Dendritic cell treated with granulocyte-macrophage colony-stimulating factor and Interleukin-4, amounts not matched to agents 40 ng/mL and 50 ng/mL, for 4 days (primary cell): Measurements from ENCODE around the gene ARHGAP21.

Source experiments
- H3K27ac Mint-ChIP-seq: one replicate; pipeline ENCODE4 v1.8.0; 2022; ENCODE audit warnings: mild to moderate bottlenecking, mixed read lengths
- H3K27me3 Mint-ChIP-seq: one replicate; pipeline ENCODE4 v1.8.0; 2022; ENCODE audit warnings: mild to moderate bottlenecking, mixed read lengths
- H3K36me3 Mint-ChIP-seq: one replicate; pipeline ENCODE4 v1.8.0; 2022; ENCODE audit warnings: low read depth, mixed read lengths
- H3K4me1 Mint-ChIP-seq: one replicate; pipeline ENCODE4 v1.8.0; 2022; ENCODE audit warnings: low read depth, mixed read lengths
- H3K4me3 Mint-ChIP-seq: one replicate; pipeline ENCODE4 v1.8.0; 2022; ENCODE audit warnings: mild to moderate bottlenecking, moderate library complexity, mixed read lengths
- H3K9me3 Mint-ChIP-seq: one replicate; pipeline ENCODE4 v1.8.0; 2022; ENCODE audit warnings: mixed read lengths
- intact Hi-C: fragments of 100-400 bp; cut with micrococcal nuclease; formaldehyde crosslinking; loops from one replicate; pipeline ENCODE4 v1.15.0; 2022

The ARHGAP21 gene

GRCh38 chr10:24556126-24556749 lies 167.4 kb downstream of the ARHGAP21 start:
- peaks cover 8% of the 10 kb centered on the region for H3K9me3 Mint-ChIP-seq
- intact Hi-C loops, result no loop called here
- H3K4me3 Mint-ChIP-seq, result no peak overlapping the region

GRCh38 chr10:24554036-24554435 lies 169.7 kb downstream of the ARHGAP21 start:
- Mint-ChIP-seq H3K4me3 (no peak overlapping the region), H3K36me3 (no peaks in the 10 kb centered on the region), H3K27ac (no peak overlapping the region), H3K4me1 (peaks cover 9% of the 10 kb centered on the region), H3K9me3 (peaks cover 8% of the 10 kb centered on the region), H3K27me3 (no peaks in the 10 kb centered on the region)
- intact Hi-C loops, result no loop called here

More at GRCh38 chr10:24556126-24556749, 167.4 kb downstream of the ARHGAP21 start:
- Mint-ChIP-seq H3K36me3 (no peaks in the 10 kb centered on the region), H3K27me3 (no peaks in the 10 kb centered on the region), H3K4me1 (peaks cover 9% of the 10 kb centered on the region), H3K27ac (no peak overlapping the region)

- Mint-ChIP-seq H3K4me3 (no peak overlapping the region), H3K27ac (no peak overlapping the region), H3K36me3 (no peaks in the 10 kb centered on the region), H3K4me1 (peaks cover 7% of the 10 kb centered on the region), H3K9me3 (peaks cover 8% of the 10 kb centered on the region), H3K27me3 (no peaks in the 10 kb centered on the region)
- intact Hi-C loops, result no loop called here
These were observed 170.6 kb downstream of the ARHGAP21 start for GRCh38 chr10:24553051-24553612.

GRCh38 chr10:24552346-24553016 lies 171.2 kb downstream of the ARHGAP21 start:
- no peaks in the 10 kb centered on the region for H3K27me3 Mint-ChIP-seq
- peaks cover 8% of the 10 kb centered on the region for H3K9me3 Mint-ChIP-seq
- peaks cover 5% of the 10 kb centered on the region for H3K4me1 Mint-ChIP-seq
- no peak overlapping the region for H3K4me3 Mint-ChIP-seq
- no peak overlapping the region for H3K27ac Mint-ChIP-seq
- intact Hi-C loops, result no loop called here
- H3K36me3 Mint-ChIP-seq, result no peaks in the 10 kb centered on the region

GRCh38 chr10:24551161-24551560 lies 172.5 kb downstream of the ARHGAP21 start:
- H3K4me1 Mint-ChIP-seq, result no peaks in the 10 kb centered on the region
- no peak overlapping the region for H3K27ac Mint-ChIP-seq
- no peaks in the 10 kb centered on the region for H3K27me3 Mint-ChIP-seq
- H3K36me3 Mint-ChIP-seq, result no peaks in the 10 kb centered on the region
- H3K9me3 Mint-ChIP-seq, result peaks cover 8% of the 10 kb centered on the region
- intact Hi-C loops, result no loop called here
- no peak overlapping the region for H3K4me3 Mint-ChIP-seq

- Mint-ChIP-seq H3K4me1 (no peaks in the 10 kb centered on the region), H3K36me3 (no peaks in the 10 kb centered on the region), H3K4me3 (no peak overlapping the region), H3K27ac (no peak overlapping the region), H3K27me3 (no peaks in the 10 kb centered on the region), H3K9me3 (peaks cover 3% of the 10 kb centered on the region)
- intact Hi-C loops, result no loop called here
These were observed 173.0 kb downstream of the ARHGAP21 start for GRCh38 chr10:24550680-24551079.

- no peak overlapping the region for H3K4me3 Mint-ChIP-seq
- H3K27me3 Mint-ChIP-seq, result no peaks in the 10 kb centered on the region
- no peaks in the 10 kb centered on the region for H3K9me3 Mint-ChIP-seq
- no peak overlapping the region for H3K27ac Mint-ChIP-seq
- H3K36me3 Mint-ChIP-seq, result no peaks in the 10 kb centered on the region
- intact Hi-C loops, result no loop called here
- no peaks in the 10 kb centered on the region for H3K4me1 Mint-ChIP-seq
These were observed 178.1 kb downstream of the ARHGAP21 start for GRCh38 chr10:24545585-24545984.

GRCh38 chr10:24544776-24545175 lies 178.9 kb downstream of the ARHGAP21 start:
- no peaks in the 10 kb centered on the region for H3K4me1 Mint-ChIP-seq

GRCh38 chr10:24542314-24543270 lies 181.1 kb downstream of the ARHGAP21 start:
- no peak overlapping the region for H3K4me3 Mint-ChIP-seq
- intact Hi-C loops, result no loop called here
- H3K27ac Mint-ChIP-seq, result no peak overlapping the region

More at GRCh38 chr10:24544776-24545175, 178.9 kb downstream of the ARHGAP21 start:
- no peaks in the 10 kb centered on the region for H3K27me3 Mint-ChIP-seq
- H3K27ac Mint-ChIP-seq, result no peak overlapping the region
- H3K4me3 Mint-ChIP-seq, result no peak overlapping the region
- intact Hi-C loops, result no loop called here
- no peaks in the 10 kb centered on the region for H3K9me3 Mint-ChIP-seq
- H3K36me3 Mint-ChIP-seq, result no peaks in the 10 kb centered on the region

GRCh38 chr10:24541239-24541753 lies 182.4 kb downstream of the ARHGAP21 start:
- Mint-ChIP-seq H3K4me1 (no peaks in the 10 kb centered on the region), H3K4me3 (no peak overlapping the region), H3K36me3 (no peaks in the 10 kb centered on the region), H3K9me3 (no peaks in the 10 kb centered on the region), H3K27ac (no peak overlapping the region), H3K27me3 (no peaks in the 10 kb centered on the region)
- intact Hi-C loops, result no loop called here

More at GRCh38 chr10:24542314-24543270, 181.1 kb downstream of the ARHGAP21 start:
- Mint-ChIP-seq H3K4me1 (no peaks in the 10 kb centered on the region), H3K27me3 (no peaks in the 10 kb centered on the region), H3K36me3 (no peaks in the 10 kb centered on the region), H3K9me3 (no peaks in the 10 kb centered on the region)

- intact Hi-C loops, result no loop called here
- no peaks in the 10 kb centered on the region for H3K4me1 Mint-ChIP-seq
These were observed 187.1 kb downstream of the ARHGAP21 start for GRCh38 chr10:24536636-24537035.

GRCh38 chr10:24533981-24534380 lies 189.7 kb downstream of the ARHGAP21 start:
- no peaks in the 10 kb centered on the region for H3K9me3 Mint-ChIP-seq
- no peak overlapping the region for H3K27ac Mint-ChIP-seq
- intact Hi-C loops, result no loop called here
- no peaks in the 10 kb centered on the region for H3K4me1 Mint-ChIP-seq
- H3K27me3 Mint-ChIP-seq, result no peaks in the 10 kb centered on the region
- H3K36me3 Mint-ChIP-seq, result no peaks in the 10 kb centered on the region
- no peak overlapping the region for H3K4me3 Mint-ChIP-seq

More at GRCh38 chr10:24536636-24537035, 187.1 kb downstream of the ARHGAP21 start:
- H3K9me3 Mint-ChIP-seq, result no peaks in the 10 kb centered on the region
- H3K36me3 Mint-ChIP-seq, result no peaks in the 10 kb centered on the region
- H3K4me3 Mint-ChIP-seq, result no peak overlapping the region
- no peaks in the 10 kb centered on the region for H3K27me3 Mint-ChIP-seq
- H3K27ac Mint-ChIP-seq, result no peak overlapping the region
